Measurements from ENCODE around the gene G3BP1. TPM values are rescaled to one million over a fixed set of nuclear protein-coding genes. Genes with fewer than 3 reads are reported as not detected.

Gene G3BP1
- total and polyA plus RNA-seq, 9 of the 15 experiments (the other 6 are each of a cell fraction or from before 2014, with no cell fraction given): 54.7 to 264 (median 105) TPM

DNA sequence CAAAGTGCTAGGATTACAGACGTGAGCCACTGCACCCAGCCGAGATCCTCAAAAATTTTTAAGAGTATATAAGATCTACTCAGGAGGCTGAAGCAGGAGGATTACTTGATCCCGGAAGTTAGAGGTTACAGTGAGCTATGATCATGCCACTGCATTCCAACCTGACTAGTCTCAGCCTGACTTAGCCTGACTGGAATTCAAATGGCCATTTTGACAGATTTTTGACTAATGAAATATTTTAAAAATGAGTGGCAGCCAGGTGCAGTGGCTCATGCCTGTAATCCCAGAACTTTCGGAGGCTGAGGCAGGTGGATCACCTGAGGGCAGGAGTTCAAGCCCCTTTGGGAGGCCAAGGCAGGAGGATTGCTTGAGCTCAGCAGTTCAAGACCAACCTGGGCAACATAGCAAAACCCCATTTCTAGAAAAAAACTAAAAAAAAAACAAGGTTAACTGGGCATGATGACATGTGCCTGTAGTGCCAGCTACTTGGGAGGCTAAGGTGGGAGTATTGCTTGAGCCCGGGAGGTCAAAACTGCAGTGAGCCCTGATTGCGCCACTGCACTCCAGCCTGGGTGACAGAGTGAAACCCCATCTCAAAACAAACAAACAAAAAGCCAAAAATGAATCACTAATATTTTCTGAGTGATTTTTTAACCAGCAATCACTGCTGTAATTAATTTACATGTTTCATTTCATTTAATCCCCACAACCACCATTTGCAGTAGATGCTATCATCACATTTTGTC lies 29.9 kb upstream of the G3BP1 start:
- WGBS (ENCODE audit: insufficient coverage, low coverage, missing lambda C conversion rate): 81% methylated on average over 6 of the region's 6 CpGs
- Histone ChIP-seq H4K20me1 (replicated peaks; ENCODE audit: control insufficient read depth, insufficient read depth, low read length) (0 out of 2 replicates have a peak, but pooled peaks cover 3% of the 10 kb centered on the region), H3K27me3 (ENCODE audit: control insufficient read depth in 2 of 2, insufficient read depth in 2 of 2, low read length in 2 of 2) (no peaks in the 10 kb centered on the region), H2AFZ (ENCODE audit: low read depth, low read length) (no peak overlapping the region), H3K36me3 (ENCODE audit: control insufficient read depth, insufficient read depth, low read length) (peaks cover 36% of the 10 kb centered on the region; the same call in 2 of the 3 replicates), H3K4me2 (ENCODE audit: insufficient read depth, low read length) (no peak overlapping the region), H3K4me3 (no peak overlapping the region), H3K27ac (ENCODE audit: extremely low read depth, low read depth, low read length) (no peak overlapping the region), H3K79me2 (ENCODE audit: control insufficient read depth, insufficient read depth, low read length) (no peaks in the 10 kb centered on the region), H3K9me3 (replicated peaks; ENCODE audit: control insufficient read depth, insufficient read depth, low read depth, low read length) (no peaks in the 10 kb centered on the region), H3K4me1 (replicated peaks in 1 of 2; ENCODE audit: control insufficient read depth in 2 of 2, insufficient read depth in 2 of 2, low read length in 2 of 2) (peaks cover 0 to 6% of the 10 kb centered on the region in 2 experiments; a peak in 3 of 5 replicates), H3K9me1 (ENCODE audit: control insufficient read depth, insufficient read depth, low read length) (no peaks in the 10 kb centered on the region), H3K9ac (ENCODE audit: insufficient read depth in 1 of 2, low read depth in 2 of 2, low read length in 2 of 2) (no peak overlapping the region)
- ATAC-seq: no peak
- ChIA-PET POLR2A (interaction anchor here (1.3 to 1.6 kb wide), 2 partner anchors 11 to 83 kb away, joined by 4 to 5 read pairs; no protein-coding TSS in a partner anchor), CTCF (ENCODE audit: low intra/inter-chr PET ratio) (interaction anchor here (4.8 kb wide), 1 partner anchor 82 kb away, joined by 53 read pairs; no protein-coding TSS in a partner anchor)
- DNase-seq (ENCODE audit: extremely low read depth in 1 of 4, low spot score in 3 of 4): no peak
- no peak for FAIRE-seq
- TF ChIP-seq TEAD2 (tag; IDR thresholded peaks at IDR 0.05) (no peak), GTF2F1 (IDR thresholded peaks at IDR 0.05; ENCODE audit: low read depth, low read length) (no peak), FOXJ3 (CRISPR knock-in tag; IDR thresholded peaks at IDR 0.05) (no peak), MAFF (IDR thresholded peaks at IDR 0.05; ENCODE audit: low read length) (no peak), ZNF41 (CRISPR knock-in tag; conservative IDR thresholded peaks at IDR 0.05) (no peak), ELF2 (CRISPR knock-in tag; IDR thresholded peaks at IDR 0.05) (no peak), NFYB (IDR thresholded peaks at IDR 0.05; ENCODE audit: extremely low read depth, insufficient read length) (no peak), SIN3A (IDR thresholded peaks at IDR 0.05; ENCODE audit: borderline replicate concordance in 2 of 2, control insufficient read depth in 1 of 2, low read depth in 2 of 2, low read length in 2 of 2) (no peak), KHSRP (IDR thresholded peaks at IDR 0.05) (no peak), BDP1 (IDR thresholded peaks at IDR 0.05; ENCODE audit: insufficient read depth, insufficient read length) (no peak), ZNF79 (CRISPR knock-in tag; IDR thresholded peaks at IDR 0.05; ENCODE audit: low read depth) (no peak), ILF3 (IDR thresholded peaks at IDR 0.05; ENCODE audit: borderline replicate concordance) (no peak), SMAD2 (IDR thresholded peaks at IDR 0.05; ENCODE audit: low read depth, low read length) (no peak)
- TF ChIP-seq, protein P1, sequence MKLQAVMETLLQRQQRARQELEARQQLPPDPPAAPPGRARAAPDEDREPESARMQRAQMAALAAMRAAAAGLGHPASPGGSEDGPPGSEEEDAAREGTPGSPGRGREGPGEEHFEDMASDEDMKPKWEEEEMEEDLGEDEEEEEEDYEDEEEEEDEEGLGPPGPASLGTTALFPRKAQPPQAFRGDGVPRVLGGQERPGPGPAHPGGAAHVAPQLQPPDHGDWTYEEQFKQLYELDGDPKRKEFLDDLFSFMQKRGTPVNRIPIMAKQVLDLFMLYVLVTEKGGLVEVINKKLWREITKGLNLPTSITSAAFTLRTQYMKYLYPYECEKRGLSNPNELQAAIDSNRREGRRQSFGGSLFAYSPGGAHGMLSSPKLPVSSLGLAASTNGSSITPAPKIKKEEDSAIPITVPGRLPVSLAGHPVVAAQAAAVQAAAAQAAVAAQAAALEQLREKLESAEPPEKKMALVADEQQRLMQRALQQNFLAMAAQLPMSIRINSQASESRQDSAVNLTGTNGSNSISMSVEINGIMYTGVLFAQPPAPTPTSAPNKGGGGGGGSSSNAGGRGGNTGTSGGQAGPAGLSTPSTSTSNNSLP (IDR thresholded peaks at IDR 0.05; ENCODE audit: borderline replicate concordance, low read depth, low read length): no peak
- TF ChIP-seq, protein P2, sequence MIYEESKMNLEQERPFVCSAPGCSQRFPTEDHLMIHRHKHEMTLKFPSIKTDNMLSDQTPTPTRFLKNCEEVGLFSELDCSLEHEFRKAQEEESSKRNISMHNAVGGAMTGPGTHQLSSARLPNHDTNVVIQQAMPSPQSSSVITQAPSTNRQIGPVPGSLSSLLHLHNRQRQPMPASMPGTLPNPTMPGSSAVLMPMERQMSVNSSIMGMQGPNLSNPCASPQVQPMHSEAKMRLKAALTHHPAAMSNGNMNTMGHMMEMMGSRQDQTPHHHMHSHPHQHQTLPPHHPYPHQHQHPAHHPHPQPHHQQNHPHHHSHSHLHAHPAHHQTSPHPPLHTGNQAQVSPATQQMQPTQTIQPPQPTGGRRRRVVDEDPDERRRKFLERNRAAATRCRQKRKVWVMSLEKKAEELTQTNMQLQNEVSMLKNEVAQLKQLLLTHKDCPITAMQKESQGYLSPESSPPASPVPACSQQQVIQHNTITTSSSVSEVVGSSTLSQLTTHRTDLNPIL (CRISPR knock-in tag; IDR thresholded peaks at IDR 0.05): no peak
- TF ChIP-seq, protein P3, sequence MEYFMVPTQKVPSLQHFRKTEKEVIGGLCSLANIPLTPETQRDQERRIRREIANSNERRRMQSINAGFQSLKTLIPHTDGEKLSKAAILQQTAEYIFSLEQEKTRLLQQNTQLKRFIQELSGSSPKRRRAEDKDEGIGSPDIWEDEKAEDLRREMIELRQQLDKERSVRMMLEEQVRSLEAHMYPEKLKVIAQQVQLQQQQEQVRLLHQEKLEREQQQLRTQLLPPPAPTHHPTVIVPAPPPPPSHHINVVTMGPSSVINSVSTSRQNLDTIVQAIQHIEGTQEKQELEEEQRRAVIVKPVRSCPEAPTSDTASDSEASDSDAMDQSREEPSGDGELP (CRISPR knock-in tag; IDR thresholded peaks at IDR 0.05; ENCODE audit: borderline replicate concordance): no peak
- BruUV-seq (replicated peaks): no TSS peak
- intact Hi-C loops (cut with micrococcal nuclease) (loop anchor here (5.0 kb wide), 2 partner anchors 220 to 295 kb away; partner anchors contain the start of gene SLC36A1), in situ Hi-C loops (cut with MboI) (loop anchor here (5.0 kb wide), 1 partner anchor 80 kb away; no protein-coding TSS in a partner anchor)

Data from K562 (cell line).